ENCODE measurements around the gene YWHAG.

Gene YWHAG

DNA sequence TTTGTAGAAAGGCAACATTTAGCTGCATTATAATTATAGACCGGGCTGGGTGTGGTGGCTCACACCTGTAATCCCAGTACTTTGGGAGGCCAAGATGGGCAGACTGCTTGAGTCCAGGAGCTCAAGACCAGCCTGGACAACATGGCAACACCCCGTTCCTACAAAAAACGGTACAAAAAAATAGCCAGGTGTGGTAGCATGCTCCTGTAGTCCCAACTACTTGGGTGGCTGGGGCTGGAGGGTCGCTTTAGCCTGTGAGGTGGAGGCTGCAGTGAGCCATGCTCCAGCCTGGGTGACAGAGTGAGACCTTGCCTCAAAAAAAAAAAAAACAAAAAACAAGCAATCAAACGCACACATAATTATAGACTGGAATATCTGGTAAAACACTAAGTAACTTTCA is 5.0 kb downstream of the YWHAG start:
- Histone ChIP-seq H3K36me3 (ENCODE audit: insufficient read depth, low read length) (peaks cover 69% of the 10 kb centered on the region), H3K4me3 (ENCODE audit: low read length) (no peak overlapping the region), H3K27me3 (ENCODE audit: insufficient read depth, low read length) (no peaks in the 10 kb centered on the region), H3K4me1 (ENCODE audit: insufficient read depth, low read length) (peaks cover 16% of the 10 kb centered on the region), H3K9me3 (ENCODE audit: low read length) (peaks cover 22% of the 10 kb centered on the region), H2AFZ (ENCODE audit: low read depth, low read length) (no peak overlapping the region)

DNA sequence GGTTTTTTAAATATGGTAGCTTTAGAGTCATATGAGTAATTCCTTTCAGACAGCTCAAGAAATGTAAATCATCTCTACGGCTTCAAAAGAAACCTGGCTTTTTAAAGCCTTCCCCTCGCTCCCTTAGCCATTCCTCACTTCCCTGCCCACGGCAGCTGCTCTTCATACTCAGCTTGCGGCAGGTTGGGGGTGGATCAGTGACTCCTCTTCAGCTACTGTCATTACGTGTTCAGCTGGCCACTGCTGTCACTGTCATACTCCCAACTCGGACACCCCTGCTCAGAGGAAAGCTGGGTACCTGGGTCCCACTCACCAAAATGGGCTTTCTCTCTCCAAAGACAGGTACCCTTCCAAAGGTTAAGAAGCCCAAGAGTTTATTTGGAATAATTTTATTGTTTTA is 6.6 kb downstream of the YWHAG start:
- peaks cover 22% of the 10 kb centered on the region for H3K9me3 ChIP-seq (ENCODE audit: low read length)
- peaks cover 83% of the 10 kb centered on the region for H3K36me3 ChIP-seq (ENCODE audit: insufficient read depth, low read length)

DNA sequence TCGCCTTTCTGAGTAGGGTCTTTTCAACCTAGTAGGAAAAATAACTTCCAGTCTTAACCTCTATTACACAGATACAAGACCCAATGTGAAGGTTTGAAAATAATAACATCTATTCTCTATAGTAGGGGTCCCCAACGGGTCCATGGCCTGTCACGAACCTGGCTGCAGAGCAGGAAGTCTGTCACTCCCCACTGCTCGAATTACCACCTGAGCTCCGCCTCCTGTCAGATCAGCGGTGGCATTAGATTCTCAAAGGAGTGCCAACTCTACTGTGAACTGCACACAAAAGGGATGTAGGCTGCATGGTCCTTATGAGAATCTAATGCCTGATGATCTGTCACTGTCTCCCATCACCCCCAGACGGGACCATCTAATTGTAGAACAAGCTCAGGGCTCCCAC is 7.4 kb downstream of the YWHAG start:
- Histone ChIP-seq H3K27me3 (ENCODE audit: insufficient read depth, low read length) (no peaks in the 10 kb centered on the region), H3K4me1 (ENCODE audit: insufficient read depth, low read length) (peaks cover 10% of the 10 kb centered on the region), H3K36me3 (ENCODE audit: insufficient read depth, low read length) (peaks cover 83% of the 10 kb centered on the region), H3K9me3 (ENCODE audit: low read length) (peaks cover 22% of the 10 kb centered on the region), H2AFZ (ENCODE audit: low read depth, low read length) (no peak overlapping the region), H3K4me3 (ENCODE audit: low read length) (no peak overlapping the region)

More for the DNA sequence above, 6.6 kb downstream of the YWHAG start:
- no peak overlapping the region for H2AFZ ChIP-seq (ENCODE audit: low read depth, low read length)
- H3K4me3 ChIP-seq (ENCODE audit: low read length): no peak overlapping the region
- peaks cover 16% of the 10 kb centered on the region for H3K4me1 ChIP-seq (ENCODE audit: insufficient read depth, low read length)
- H3K27me3 ChIP-seq (ENCODE audit: insufficient read depth, low read length): no peaks in the 10 kb centered on the region

DNA sequence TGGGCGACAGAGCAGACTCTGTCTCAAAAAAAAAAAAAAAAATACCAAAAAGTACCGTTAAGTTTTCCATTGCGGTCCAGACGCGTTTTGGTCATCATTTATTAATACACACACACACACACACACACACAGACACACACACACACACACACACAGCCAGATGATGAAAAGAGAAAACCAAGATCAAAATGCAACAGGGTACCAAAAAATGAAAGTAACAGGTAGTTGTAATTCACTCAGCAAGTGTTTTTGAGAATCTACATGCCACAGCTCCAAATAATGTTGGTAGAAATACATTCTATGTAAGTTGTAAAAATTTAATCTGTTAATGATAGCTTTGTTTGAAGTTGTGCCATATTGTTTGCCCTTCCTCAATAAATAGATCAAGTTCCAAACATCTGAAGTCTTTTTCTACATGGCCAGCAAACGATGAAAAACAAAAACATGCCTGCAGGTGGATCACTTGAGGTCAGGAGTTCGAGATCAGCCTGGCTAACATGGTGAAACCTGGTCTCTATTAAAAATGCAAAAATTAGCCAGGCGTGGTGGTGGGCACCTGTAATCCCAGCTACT is 9.4 kb downstream of the YWHAG start:
- Histone ChIP-seq H3K4me3 (ENCODE audit: low read length) (no peak overlapping the region), H3K9me3 (ENCODE audit: low read length) (peaks cover 18% of the 10 kb centered on the region), H3K27me3 (ENCODE audit: insufficient read depth, low read length) (no peaks in the 10 kb centered on the region), H2AFZ (ENCODE audit: low read depth, low read length) (no peak overlapping the region), H3K4me1 (ENCODE audit: insufficient read depth, low read length) (no peaks in the 10 kb centered on the region), H3K36me3 (ENCODE audit: insufficient read depth, low read length) (peaks cover 81% of the 10 kb centered on the region)

DNA sequence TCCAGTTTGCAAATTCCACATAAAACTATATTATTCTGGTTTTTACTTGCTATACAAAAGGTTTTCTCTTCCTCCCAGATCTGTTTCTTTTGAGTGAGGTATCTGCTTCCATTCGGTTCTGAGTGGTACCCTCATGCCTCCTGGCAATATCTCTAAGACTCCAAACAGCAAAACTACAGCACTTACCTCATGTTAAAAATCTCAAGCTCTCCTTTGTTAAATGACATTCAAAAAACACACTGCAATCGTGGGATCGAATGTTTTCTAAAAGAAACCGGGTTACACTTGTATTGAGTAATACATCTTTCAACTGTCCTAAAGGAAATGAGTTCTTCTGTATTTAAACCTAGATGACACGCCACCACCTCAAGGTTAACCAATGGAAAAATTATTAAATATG is 11.1 kb downstream of the YWHAG start:
- Histone ChIP-seq H3K27me3 (ENCODE audit: insufficient read depth, low read length) (no peaks in the 10 kb centered on the region), H3K4me3 (ENCODE audit: low read length) (no peak overlapping the region), H3K36me3 (ENCODE audit: insufficient read depth, low read length) (peaks cover 88% of the 10 kb centered on the region), H3K9me3 (ENCODE audit: low read length) (peaks cover 13% of the 10 kb centered on the region), H2AFZ (ENCODE audit: low read depth, low read length) (no peak overlapping the region), H3K4me1 (ENCODE audit: insufficient read depth, low read length) (no peaks in the 10 kb centered on the region)

DNA sequence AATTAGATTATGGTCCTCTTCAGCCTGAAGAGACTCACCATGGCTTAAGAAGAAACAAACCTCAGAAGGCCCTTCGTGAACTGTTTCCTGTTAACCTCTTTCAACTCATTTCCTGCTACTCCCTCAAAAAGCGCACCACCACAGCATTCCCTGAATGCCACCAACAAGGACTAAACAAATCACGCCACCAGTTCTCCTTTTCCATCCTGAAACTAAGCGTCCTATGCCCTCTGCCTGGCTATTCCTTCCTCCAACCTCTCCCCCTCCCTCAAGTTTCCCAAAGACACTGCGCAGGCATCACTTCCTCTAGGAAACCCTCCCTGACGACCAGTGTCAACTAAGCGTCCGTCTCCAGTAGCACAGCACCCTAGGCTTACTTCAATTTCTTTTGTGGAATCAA is 12.0 kb downstream of the YWHAG start:
- Histone ChIP-seq H3K36me3 (ENCODE audit: insufficient read depth, low read length) (peaks cover 89% of the 10 kb centered on the region), H3K4me1 (ENCODE audit: insufficient read depth, low read length) (no peaks in the 10 kb centered on the region), H3K4me3 (ENCODE audit: low read length) (no peak overlapping the region), H3K27me3 (ENCODE audit: insufficient read depth, low read length) (no peaks in the 10 kb centered on the region), H2AFZ (ENCODE audit: low read depth, low read length) (no peak overlapping the region), H3K9me3 (ENCODE audit: low read length) (peaks cover 8% of the 10 kb centered on the region)

DNA sequence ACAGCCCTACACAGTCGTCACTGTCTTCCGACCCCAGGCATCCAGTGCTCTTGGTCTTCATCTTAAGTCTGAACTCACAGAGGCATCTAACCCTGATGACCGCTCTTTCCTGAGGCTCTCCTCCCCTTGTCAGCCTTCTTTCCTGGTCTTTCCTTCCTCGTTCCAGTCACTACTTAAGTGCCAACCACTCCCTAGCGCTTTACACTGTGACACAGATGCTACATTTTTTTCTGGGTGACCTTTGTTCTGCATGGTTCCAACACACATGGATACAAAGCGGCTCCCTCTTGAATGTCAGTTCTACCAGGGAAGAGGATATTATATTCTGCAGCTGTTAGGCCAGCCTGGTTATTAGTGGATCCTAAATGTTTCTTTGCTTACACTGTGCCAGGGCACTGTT is 12.7 kb downstream of the YWHAG start:
- H3K36me3 ChIP-seq (ENCODE audit: insufficient read depth, low read length): peaks cover 89% of the 10 kb centered on the region
- no peak overlapping the region for H2AFZ ChIP-seq (ENCODE audit: low read depth, low read length)
- H3K4me1 ChIP-seq (ENCODE audit: insufficient read depth, low read length): no peaks in the 10 kb centered on the region
- peaks cover 2% of the 10 kb centered on the region for H3K9me3 ChIP-seq (ENCODE audit: low read length)
- H3K4me3 ChIP-seq (ENCODE audit: low read length): no peak overlapping the region
- H3K27me3 ChIP-seq (ENCODE audit: insufficient read depth, low read length): no peaks in the 10 kb centered on the region

DNA sequence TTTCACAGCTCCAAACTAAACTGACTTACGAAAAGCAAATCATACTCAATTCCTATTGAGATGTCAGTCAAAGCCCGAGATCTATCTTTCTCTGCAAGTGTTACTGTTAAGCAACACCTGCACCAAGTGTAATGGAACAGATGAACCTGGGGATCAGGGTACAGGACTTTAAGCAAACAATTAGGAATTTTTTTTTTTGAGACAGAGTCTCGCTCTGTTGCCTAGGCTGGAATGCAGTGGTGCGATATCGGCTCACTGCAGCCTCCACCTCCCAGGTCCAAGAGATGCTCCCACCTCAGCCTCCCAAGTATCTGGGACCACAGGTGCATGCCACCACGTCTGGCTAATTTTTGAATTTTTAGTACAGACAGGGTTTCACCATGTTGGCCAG is 14.9 kb downstream of the YWHAG start:
- H3K36me3 ChIP-seq (ENCODE audit: insufficient read depth, low read length): peaks cover 83% of the 10 kb centered on the region
- no peaks in the 10 kb centered on the region for H3K27me3 ChIP-seq (ENCODE audit: insufficient read depth, low read length)
- H2AFZ ChIP-seq (ENCODE audit: low read depth, low read length): no peak overlapping the region
- H3K4me1 ChIP-seq (ENCODE audit: insufficient read depth, low read length): no peaks in the 10 kb centered on the region
- H3K9me3 ChIP-seq (ENCODE audit: low read length): no peaks in the 10 kb centered on the region
- H3K4me3 ChIP-seq (ENCODE audit: low read length): no peak overlapping the region

DNA sequence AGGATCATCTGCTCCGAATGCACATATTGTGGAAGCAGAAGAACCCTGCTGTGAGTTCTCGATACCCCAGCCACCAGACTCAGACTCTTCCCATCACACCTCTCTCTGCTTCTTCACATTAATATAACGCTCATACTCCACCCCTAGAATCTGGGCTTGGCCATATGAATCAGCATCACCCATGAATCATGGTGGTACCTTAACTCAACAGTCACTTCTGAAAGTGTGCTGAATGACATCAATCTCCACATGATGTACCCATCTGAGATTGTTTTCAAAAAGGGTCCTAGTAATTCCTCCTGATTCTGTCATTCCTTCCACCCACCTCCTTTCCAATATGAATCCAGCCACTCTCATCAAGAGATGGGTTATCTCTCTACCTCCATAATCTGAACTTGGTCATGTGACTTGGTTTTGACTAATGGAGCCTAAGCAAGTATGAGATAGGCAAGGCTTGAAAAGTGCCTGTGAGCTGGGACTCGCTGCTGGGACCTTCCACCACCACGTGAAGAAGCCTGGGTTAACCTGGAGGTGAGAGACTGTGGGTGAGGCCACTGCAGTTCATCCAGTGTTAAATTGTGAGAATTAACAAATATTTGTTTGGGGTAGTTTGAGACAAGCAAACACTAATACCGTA is 15.4 kb downstream of the YWHAG start:
- no peaks in the 10 kb centered on the region for H3K4me1 ChIP-seq (ENCODE audit: insufficient read depth, low read length)
- H3K4me3 ChIP-seq (ENCODE audit: low read length): no peak overlapping the region
- no peaks in the 10 kb centered on the region for H3K9me3 ChIP-seq (ENCODE audit: low read length)
- H2AFZ ChIP-seq (ENCODE audit: low read depth, low read length): no peak overlapping the region
- no peaks in the 10 kb centered on the region for H3K27me3 ChIP-seq (ENCODE audit: insufficient read depth, low read length)
- peaks cover 83% of the 10 kb centered on the region for H3K36me3 ChIP-seq (ENCODE audit: insufficient read depth, low read length)

DNA sequence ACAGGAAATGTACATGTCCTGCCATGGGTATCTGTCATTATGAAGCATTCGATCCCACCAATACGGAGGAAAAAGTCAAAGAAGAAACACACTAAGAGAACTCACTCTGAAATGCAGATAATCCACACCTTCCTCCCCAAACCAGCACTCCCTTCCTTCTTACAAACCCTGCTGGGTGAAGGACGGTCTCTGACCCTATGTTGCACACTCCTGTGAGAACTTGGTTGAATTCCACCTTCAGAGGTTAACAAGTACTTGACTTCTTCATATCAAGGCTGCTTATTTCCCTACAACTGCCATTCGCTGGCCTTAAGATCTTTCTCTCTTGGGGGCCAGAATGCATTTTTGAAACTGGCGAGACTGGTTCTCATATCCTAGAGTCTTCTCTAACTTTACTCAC is 16.6 kb downstream of the YWHAG start:
- Histone ChIP-seq H3K27me3 (ENCODE audit: insufficient read depth, low read length) (no peaks in the 10 kb centered on the region), H3K4me1 (ENCODE audit: insufficient read depth, low read length) (no peaks in the 10 kb centered on the region), H3K4me3 (ENCODE audit: low read length) (no peak overlapping the region), H3K36me3 (ENCODE audit: insufficient read depth, low read length) (peaks cover 79% of the 10 kb centered on the region), H3K9me3 (ENCODE audit: low read length) (no peaks in the 10 kb centered on the region), H2AFZ (ENCODE audit: low read depth, low read length) (no peak overlapping the region)

DNA sequence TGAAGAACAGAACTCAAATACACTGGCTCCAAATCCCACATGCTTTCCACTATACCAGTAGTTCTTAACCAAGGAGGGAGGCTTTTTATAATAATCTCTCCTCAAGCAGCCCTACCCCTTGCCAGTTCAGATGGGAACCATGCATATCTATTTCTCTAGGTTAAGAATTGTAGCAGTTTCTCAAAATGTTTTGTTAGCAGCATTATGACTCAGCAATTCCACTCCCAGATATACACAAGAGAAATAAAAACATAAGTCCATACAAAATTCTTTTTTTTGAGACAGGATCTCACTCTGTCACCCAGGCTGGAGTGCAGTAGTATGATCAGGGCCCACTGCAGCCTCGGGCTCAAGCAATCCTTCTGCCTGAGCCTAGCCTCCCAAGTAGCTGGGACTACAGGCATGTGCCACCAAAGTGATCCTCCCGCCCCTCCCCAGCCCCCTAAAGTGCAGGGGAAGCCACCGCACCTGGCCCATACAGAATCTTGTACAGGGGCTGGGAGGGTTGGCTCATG is 18.1 kb downstream of the YWHAG start:
- Histone ChIP-seq H3K9me3 (ENCODE audit: low read length) (no peaks in the 10 kb centered on the region), H3K36me3 (ENCODE audit: insufficient read depth, low read length) (peaks cover 77% of the 10 kb centered on the region), H3K4me3 (ENCODE audit: low read length) (no peak overlapping the region), H2AFZ (ENCODE audit: low read depth, low read length) (no peak overlapping the region), H3K27me3 (ENCODE audit: insufficient read depth, low read length) (no peaks in the 10 kb centered on the region), H3K4me1 (ENCODE audit: insufficient read depth, low read length) (no peaks in the 10 kb centered on the region)

DNA sequence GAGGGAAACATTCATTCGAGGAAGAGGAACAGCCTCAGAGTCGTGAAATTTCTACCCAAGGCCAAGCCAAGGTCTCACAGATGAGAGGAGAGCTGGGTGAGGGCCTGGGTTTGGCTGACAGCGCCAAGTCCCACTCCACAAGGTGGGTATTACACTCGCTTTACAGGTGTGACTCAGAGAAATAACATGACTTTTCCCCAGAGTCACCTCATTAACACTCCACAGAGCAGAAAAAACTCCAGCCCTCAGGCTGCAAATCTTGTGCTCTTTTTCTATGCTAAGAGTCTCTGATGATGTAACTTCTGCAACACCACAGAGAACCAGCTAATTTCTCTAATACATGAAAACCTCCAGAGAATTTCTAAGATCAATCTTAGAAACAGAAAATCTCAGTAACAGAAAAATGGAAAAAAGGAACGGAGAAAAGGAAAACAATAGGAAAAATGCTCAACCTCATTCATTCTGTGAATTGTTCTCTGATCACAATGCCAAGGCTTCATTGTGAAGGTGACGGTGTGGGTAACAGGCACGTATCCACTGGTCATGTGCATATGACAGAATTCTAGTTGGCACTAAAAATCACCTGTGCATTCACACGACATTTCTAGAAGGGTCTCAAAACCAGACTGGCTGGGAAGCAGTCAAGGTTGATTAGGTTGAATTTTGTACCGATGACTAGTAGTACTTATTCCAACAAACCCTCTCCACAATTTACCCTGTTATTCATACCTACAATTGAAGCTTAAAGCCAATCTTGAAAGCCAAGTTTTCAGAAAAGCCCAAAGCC is 20.3 kb downstream of the YWHAG start:
- no peak overlapping the region for H3K4me3 ChIP-seq (ENCODE audit: low read length)
- H3K36me3 ChIP-seq (ENCODE audit: insufficient read depth, low read length): peaks cover 71% of the 10 kb centered on the region
- H3K9me3 ChIP-seq (ENCODE audit: low read length): no peaks in the 10 kb centered on the region
- no peaks in the 10 kb centered on the region for H3K27me3 ChIP-seq (ENCODE audit: insufficient read depth, low read length)
- no peak overlapping the region for H2AFZ ChIP-seq (ENCODE audit: low read depth, low read length)
- no peaks in the 10 kb centered on the region for H3K4me1 ChIP-seq (ENCODE audit: insufficient read depth, low read length)

DNA sequence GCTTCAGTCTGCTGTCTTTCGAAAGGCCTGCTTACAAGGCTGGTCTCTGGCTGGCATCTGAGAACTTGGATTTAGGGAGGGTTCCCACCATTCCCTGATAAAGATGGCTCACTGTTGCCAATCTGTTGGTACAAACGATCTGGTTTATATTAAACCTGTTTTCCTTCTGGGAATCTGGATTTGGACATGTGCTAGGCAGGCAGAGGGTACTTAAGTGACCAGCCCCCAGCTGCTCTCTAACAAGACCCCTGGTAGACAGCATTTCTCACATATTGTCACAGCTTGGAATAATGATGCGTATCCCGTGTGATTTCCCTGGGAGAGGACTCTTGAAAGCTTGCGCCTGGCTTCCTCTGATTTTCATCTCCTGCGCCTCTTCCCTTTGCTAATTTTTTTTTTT is 21.6 kb downstream of the YWHAG start:
- H3K36me3 ChIP-seq (ENCODE audit: insufficient read depth, low read length): peaks cover 66% of the 10 kb centered on the region

More for the DNA sequence above, 21.6 kb downstream of the YWHAG start:
- Histone ChIP-seq H3K4me1 (ENCODE audit: insufficient read depth, low read length) (no peaks in the 10 kb centered on the region), H2AFZ (ENCODE audit: low read depth, low read length) (no peak overlapping the region), H3K4me3 (ENCODE audit: low read length) (no peak overlapping the region), H3K27me3 (ENCODE audit: insufficient read depth, low read length) (no peaks in the 10 kb centered on the region), H3K9me3 (ENCODE audit: low read length) (no peaks in the 10 kb centered on the region)
